Stimulated activated CD4-positive, alpha-beta T cell treated with anti-CD3 and anti-CD28 coated beads, Interleukin-15, amount 100 ng/mL, for 48 hours (primary cell): Measurements from ENCODE around the gene PLA2G10.
"Not testable (repeated sequence)": the region's sequence is repeated elsewhere in the genome, so short reads cannot be mapped to it uniquely, and the experiment has no call there.

Source experiments
- DNase-seq, 2 donors: peaks; one replicate each; pipeline ENCODE4 v3.0.0-alpha.2; 2020; ENCODE audit warnings: low read depth in 2 of 2

The PLA2G10 gene

GRCh38 chr16:14694129-14694528 is at the start of gene PLA2G10:
PLA2G10 (minus strand) TSS chr16:14694308; CDS start chr16:14694229, 79 bp downstream.
- not testable (repeated sequence) for DNase-seq

GRCh38 chr16:14742273-14743128 is 48.4 kb upstream of the PLA2G10 start, which contains the start of gene NPIPA2:
NPIPA2 (plus strand) TSS chr16:14742533; CDS start chr16:14748066, 5,533 bp downstream.
- not testable (repeated sequence) for DNase-seq

- DNase-seq = not testable (repeated sequence)
Measured at GRCh38 chr16:14741794-14742193, 47.7 kb upstream of the PLA2G10 start.

GRCh38 chr16:14740832-14741385 is 46.8 kb upstream of the PLA2G10 start:
- not testable (repeated sequence) for DNase-seq

- DNase-seq = not testable (repeated sequence)
Measured at GRCh38 chr16:14733233-14733632, 39.1 kb upstream of the PLA2G10 start.

- not testable (repeated sequence) for DNase-seq
Measured at GRCh38 chr16:14703156-14704011, 9.3 kb upstream of the PLA2G10 start, which contains the start of gene NPIPA3. NPIPA3 (plus strand) TSS chr16:14703411; CDS start chr16:14708944, 5,533 bp downstream.

GRCh38 chr16:14702672-14703071 is 8.6 kb upstream of the PLA2G10 start:
- not testable (repeated sequence) for DNase-seq

GRCh38 chr16:14701859-14702258 is 7.8 kb upstream of the PLA2G10 start:
- DNase-seq = not testable (repeated sequence)

- not testable (repeated sequence) for DNase-seq
Measured at GRCh38 chr16:14685870-14686793, 8.0 kb downstream of the PLA2G10 start.

- DNase-seq = no peak
Measured at GRCh38 chr16:14682121-14682520, 12.0 kb downstream of the PLA2G10 start.

GRCh38 chr16:14681115-14681514 is 13.0 kb downstream of the PLA2G10 start:
- no peak for DNase-seq

- DNase-seq = not testable (repeated sequence)
Measured at GRCh38 chr16:14680396-14680795, 13.7 kb downstream of the PLA2G10 start.

- DNase-seq = no peak
Measured at GRCh38 chr16:14678748-14679497, 15.2 kb downstream of the PLA2G10 start.

- DNase-seq = no peak
Measured at GRCh38 chr16:14677627-14678026, 16.5 kb downstream of the PLA2G10 start.

GRCh38 chr16:14676633-14677032 is 17.5 kb downstream of the PLA2G10 start:
- DNase-seq = no peak

- DNase-seq = no peak
Measured at GRCh38 chr16:14672403-14672971, 21.6 kb downstream of the PLA2G10 start.

- DNase-seq = no peak
Measured at GRCh38 chr16:14669776-14670175, 24.3 kb downstream of the PLA2G10 start.

GRCh38 chr16:14668556-14669223 is 25.4 kb downstream of the PLA2G10 start:
- no peak for DNase-seq
